RWPE1 (cell line): ENCODE results near the gene ITGAE.

Experiments used
- CTCF ChIA-PET: fragments of 350-600 bp; sonication (Branson Sonifier 250); formaldehyde crosslinking; extraction: SDS; loops from one replicate; lab custom pipeline; 2021; lab: Yijun Ruan, JAX
- POLR2A ChIA-PET: fragments of 400-600 bp; formaldehyde crosslinking; extraction: SDS; loops from one replicate; lab custom pipeline; 2020; ENCODE audit warnings: antibody characterized with exemption; ENCODE audit not compliant: low non-redundant PET; lab: Yijun Ruan, JAX
- DNase-seq: peaks from one replicate; pipeline ENCODE4 v3.0.0; 2012; ENCODE audit warnings: low spot score
- H3K27ac ChIP-seq: fragments of 450-650 bp; 2 replicates; pipeline ENCODE4 v1.5.1; 2017
- TF ChIP-seq, protein P1 (sequence below): fragments of 450-650 bp; conservative IDR thresholded peaks from 2 replicates; pipeline ENCODE4 v1.5.1; 2017; ENCODE audit warnings: low read depth, mild to moderate bottlenecking

The ITGAE gene

DNA sequence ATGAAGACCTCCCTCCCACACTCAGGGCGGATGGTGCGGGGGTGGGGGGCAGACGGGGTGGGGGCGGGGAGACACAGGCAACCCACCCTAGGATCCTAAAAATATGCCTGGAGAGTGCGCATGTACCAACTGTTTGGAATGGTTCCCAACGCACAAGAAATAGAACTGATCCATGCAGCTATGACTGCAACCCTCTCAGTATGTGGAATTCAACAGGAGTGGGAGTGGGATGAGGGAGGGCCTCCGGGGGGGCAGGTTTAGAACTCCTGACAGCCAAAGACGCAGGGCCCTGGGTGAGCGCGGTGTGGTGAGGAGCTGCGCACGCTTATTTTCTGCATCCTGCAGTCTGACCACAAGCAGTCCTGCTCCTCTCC lies 103.9 kb downstream of the ITGAE start:
- no peak overlapping the region for H3K27ac ChIP-seq
- CTCF ChIA-PET, result no interaction called here
- TF ChIP-seq, protein P1, sequence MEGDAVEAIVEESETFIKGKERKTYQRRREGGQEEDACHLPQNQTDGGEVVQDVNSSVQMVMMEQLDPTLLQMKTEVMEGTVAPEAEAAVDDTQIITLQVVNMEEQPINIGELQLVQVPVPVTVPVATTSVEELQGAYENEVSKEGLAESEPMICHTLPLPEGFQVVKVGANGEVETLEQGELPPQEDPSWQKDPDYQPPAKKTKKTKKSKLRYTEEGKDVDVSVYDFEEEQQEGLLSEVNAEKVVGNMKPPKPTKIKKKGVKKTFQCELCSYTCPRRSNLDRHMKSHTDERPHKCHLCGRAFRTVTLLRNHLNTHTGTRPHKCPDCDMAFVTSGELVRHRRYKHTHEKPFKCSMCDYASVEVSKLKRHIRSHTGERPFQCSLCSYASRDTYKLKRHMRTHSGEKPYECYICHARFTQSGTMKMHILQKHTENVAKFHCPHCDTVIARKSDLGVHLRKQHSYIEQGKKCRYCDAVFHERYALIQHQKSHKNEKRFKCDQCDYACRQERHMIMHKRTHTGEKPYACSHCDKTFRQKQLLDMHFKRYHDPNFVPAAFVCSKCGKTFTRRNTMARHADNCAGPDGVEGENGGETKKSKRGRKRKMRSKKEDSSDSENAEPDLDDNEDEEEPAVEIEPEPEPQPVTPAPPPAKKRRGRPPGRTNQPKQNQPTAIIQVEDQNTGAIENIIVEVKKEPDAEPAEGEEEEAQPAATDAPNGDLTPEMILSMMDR, result no peak
- POLR2A ChIA-PET, result no interaction called here
- DNase-seq, result no peak

DNA sequence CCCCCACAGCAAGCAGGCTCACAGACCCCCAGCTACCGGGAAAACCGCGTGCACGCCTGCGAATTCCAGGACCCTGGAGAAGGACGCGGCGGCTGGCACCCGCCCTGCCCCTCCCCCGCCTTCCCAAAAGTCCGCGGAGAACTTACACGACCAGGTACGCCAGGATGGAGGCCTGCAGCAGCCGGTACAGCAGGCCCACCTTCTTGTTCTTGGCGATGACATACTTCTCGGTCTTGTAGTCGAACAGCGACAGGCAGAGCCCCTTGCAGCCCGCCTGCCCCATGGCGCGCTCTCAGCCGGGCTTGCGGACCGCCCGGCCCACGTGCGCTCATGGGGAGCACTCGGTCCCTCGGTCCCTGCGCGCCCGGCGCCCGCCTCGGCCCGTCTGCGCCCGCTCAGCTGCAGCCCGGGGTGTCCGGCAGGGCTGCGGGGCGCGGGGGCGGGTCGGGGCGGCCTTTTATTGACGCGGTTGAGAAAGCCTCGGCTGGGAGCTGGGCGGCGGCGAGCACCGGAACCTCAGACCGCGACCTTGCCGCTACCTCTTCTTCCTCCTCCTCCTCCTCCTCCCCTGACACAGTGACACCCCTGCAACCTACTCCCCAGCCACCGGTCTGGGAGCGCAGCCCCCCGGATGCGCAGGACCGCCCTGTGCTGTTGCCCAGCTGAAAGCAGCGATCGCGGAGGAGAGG lies 105.1 kb downstream of the ITGAE start, which contains the start of gene P2RX5:
P2RX5 (minus strand) TSS at position 433 of the 689 bp plus-strand sequence; CDS start at position 283, 150 bp downstream.
- no peak for DNase-seq
- ChIA-PET CTCF (interaction anchor here (0.7 kb wide), 1 partner anchor 40 kb away, joined by 3 read pairs; no protein-coding TSS in a partner anchor), POLR2A (interaction anchor here (0.6 kb wide), 1 partner anchor 120 kb away, joined by 6 read pairs; no protein-coding TSS in a partner anchor)
- H3K27ac ChIP-seq, result no peak within 1 kb of the TSS
- TF ChIP-seq, protein P1, result no peak

DNA sequence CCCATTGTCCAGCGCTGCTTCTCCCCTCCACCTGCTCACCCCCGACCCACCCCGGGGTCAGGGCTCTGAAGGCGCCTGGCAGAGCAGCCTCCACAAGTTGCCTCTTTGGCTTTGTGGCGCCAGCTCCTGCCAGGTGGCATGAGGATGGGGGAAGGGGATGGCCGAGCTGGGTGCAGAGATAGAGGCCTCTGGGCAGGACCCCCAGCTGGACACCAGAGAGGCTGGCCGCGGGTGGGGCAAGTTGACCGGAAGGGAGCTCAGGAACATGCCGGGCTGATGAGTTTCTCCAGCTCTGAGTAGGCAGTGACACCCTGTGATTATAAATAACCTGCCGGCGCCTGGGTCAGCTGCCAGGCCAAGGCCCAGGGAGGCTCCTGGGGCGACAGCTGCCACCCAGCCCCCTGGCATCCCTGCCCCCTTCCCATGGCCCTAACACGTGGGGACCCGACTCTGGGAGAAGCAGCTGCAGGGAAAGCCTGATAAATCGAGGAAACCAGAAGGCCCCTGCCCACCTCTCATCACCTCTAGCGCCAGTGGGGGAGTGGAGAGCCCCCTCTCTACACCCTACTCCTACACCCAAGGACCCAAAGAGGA lies 105.8 kb downstream of the ITGAE start:
- ChIA-PET CTCF (interaction anchor here (0.6 to 0.7 kb wide), 2 partner anchors 40 to 272 kb away, joined by 3 to 6 read pairs; no protein-coding TSS in a partner anchor), POLR2A (interaction anchor here (1.0 kb wide), 1 partner anchor 28 kb away, joined by 3 read pairs; no protein-coding TSS in a partner anchor)
- H3K27ac ChIP-seq, result no peak overlapping the region
- TF ChIP-seq, protein P1, result no peak
- DNase-seq, result no peak

DNA sequence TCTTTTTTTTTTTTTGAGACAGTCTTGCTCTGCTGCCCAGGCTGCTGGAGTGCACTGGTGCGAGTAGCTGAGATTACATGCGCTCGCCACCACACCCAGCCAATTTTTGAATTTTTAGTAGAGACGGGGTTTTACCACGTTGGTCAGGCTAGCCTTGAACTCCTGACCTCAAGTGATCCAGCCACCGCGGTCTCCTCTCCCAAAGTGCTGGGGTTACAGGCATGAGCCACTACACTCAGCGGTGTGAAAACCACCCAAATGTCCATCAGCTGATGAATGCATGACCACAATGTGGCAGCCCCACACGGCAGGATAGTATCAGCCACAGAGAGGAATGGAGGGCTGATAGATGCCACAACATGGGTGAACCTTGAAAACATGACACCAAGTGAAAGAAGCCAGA lies 107.2 kb downstream of the ITGAE start:
- POLR2A ChIA-PET, result no interaction called here
- DNase-seq, result no peak
- H3K27ac ChIP-seq, result no peak overlapping the region
- TF ChIP-seq, protein P1, result no peak
- CTCF ChIA-PET, result interaction anchor here (0.7 to 0.9 kb wide), 2 partner anchors 43 to 133 kb away, joined by 3 to 4 read pairs; no protein-coding TSS in a partner anchor

DNA sequence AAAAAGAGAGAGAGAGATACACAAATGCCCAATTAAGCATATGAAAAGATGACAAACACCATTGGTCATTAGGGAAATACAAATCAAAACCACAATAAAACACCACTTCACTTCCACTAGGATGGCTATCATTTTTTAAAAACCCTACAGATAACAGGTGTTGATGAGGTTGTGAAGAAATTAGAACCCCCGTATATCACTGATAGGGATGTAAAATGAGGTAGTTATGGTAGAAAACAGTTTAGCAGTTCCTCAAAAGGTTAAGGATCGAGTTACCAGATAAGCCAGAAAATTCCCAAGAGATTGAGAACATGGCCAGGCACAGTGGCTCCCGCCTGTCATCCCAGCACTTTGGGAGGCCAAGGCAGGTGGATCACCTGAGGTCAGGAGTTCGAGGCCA lies 107.8 kb downstream of the ITGAE start:
- TF ChIP-seq, protein P1, result no peak
- DNase-seq, result no peak
- CTCF ChIA-PET, result interaction anchor here (0.7 kb wide), 1 partner anchor 133 kb away, joined by 3 read pairs; no protein-coding TSS in a partner anchor
- no peak overlapping the region for H3K27ac ChIP-seq
- POLR2A ChIA-PET, result no interaction called here

DNA sequence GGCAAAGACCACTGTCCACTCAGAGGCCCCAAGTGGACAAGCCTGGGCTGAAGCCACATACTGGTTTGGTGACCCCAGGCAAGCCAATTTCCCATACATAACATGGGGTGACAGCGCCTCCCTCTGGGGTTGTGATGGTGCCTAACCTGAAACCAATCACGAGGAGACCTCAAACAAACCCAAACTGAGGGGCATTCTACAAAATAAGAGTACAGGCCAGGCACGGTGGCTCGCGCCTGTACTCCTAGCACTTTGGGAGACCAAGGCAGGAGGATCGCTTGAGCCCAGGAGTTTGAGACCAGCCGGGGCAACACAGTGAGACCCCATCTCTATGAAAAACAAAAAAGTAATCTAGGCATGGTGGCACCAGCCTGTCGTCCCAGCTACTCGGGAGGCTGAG lies 108.6 kb downstream of the ITGAE start:
- H3K27ac ChIP-seq, result no peak overlapping the region
- ChIA-PET CTCF (no interaction called here), POLR2A (no interaction called here)
- no peak for DNase-seq
- TF ChIP-seq, protein P1, result no peak
